HUES48 (cell line): ENCODE data around the gene GAS7.

Experiments used
- H3K27ac ChIP-seq: one replicate; pipeline ENCODE4 v1.7.0; 2013; ENCODE audit warnings: low read depth, low read length, inconsistent platforms
- H3K27me3 ChIP-seq: 2 replicates; pipeline ENCODE4 v1.6.1; 2013; ENCODE audit warnings: mild to moderate bottlenecking, low read length; ENCODE audit not compliant: control insufficient read depth, insufficient read depth
- H3K36me3 ChIP-seq: 2 replicates; pipeline ENCODE4 v1.6.1; 2013; ENCODE audit warnings: low read length; ENCODE audit not compliant: control insufficient read depth, insufficient read depth
- H3K4me1 ChIP-seq: 2 replicates; pipeline ENCODE4 v1.6.1; 2013; ENCODE audit warnings: mild to moderate bottlenecking, low read length; ENCODE audit not compliant: control insufficient read depth, insufficient read depth
- H3K4me3 ChIP-seq: 2 replicates; pipeline ENCODE4 v1.5.1; 2013; ENCODE audit warnings: mild to moderate bottlenecking, low read depth, low read length
- H3K9ac ChIP-seq: 2 replicates; pipeline ENCODE4 v1.6.1; 2013; ENCODE audit warnings: mild to moderate bottlenecking, low read depth, low read length, moderate library complexity
- H3K9me3 ChIP-seq: 2 replicates; pipeline ENCODE4 v1.6.1; 2013; ENCODE audit warnings: low read length; ENCODE audit not compliant: control insufficient read depth, insufficient read depth

GAS7 gene

DNA sequence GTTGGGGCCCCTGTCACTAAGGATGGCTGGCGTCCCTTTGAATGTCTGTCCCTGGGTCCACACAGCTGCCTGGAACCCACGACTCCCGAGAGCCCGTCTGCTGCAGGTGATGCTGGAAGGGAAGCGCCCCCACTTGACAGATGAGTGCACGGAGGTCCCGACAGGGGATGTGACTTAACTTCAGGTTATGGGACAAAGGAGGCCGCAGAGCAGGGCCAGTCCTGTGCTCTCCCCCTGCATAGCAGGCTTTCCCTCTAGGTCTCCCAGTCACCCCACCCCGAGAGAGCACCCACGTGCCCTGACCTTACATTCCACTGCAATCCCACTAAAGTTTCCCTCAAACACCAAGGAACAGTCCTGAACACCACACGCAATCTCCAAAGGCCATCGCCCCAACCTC lies 287.3 kb downstream of the GAS7 start:
- H3K27ac ChIP-seq: no peak overlapping the region
- no peaks in the 10 kb centered on the region for H3K9me3 ChIP-seq
- H3K9ac ChIP-seq: no peak overlapping the region
- H3K27me3 ChIP-seq: no peaks in the 10 kb centered on the region
- no peaks in the 10 kb centered on the region; the same call in 1 of the 2 replicates for H3K4me1 ChIP-seq
- H3K4me3 ChIP-seq: no peak overlapping the region
- H3K36me3 ChIP-seq: no peaks in the 10 kb centered on the region

DNA sequence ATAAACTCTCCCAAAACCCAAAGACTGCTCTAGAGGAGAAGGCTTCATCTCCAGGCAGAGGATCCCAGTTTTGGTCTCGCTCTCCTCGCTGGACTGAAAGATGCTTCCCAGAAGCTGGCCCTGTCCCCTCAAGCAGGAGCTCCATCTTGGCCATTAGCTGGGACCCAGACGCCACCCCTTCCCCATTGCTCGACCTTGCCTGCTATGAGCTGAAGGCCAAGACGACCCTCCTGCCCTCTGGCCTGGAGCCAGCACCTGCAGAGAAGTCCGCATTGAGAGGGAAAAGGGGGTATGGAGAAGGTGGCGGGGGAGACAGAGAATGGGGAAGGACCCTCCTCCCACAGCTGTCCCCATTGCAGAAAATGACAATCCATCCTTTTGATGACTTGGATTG lies 289.8 kb downstream of the GAS7 start:
- Histone ChIP-seq H3K4me3 (no peak overlapping the region), H3K9ac (no peak overlapping the region), H3K4me1 (no peaks in the 10 kb centered on the region; the same call in 1 of the 2 replicates), H3K27me3 (no peaks in the 10 kb centered on the region), H3K27ac (no peak overlapping the region), H3K36me3 (no peaks in the 10 kb centered on the region), H3K9me3 (no peaks in the 10 kb centered on the region)

DNA sequence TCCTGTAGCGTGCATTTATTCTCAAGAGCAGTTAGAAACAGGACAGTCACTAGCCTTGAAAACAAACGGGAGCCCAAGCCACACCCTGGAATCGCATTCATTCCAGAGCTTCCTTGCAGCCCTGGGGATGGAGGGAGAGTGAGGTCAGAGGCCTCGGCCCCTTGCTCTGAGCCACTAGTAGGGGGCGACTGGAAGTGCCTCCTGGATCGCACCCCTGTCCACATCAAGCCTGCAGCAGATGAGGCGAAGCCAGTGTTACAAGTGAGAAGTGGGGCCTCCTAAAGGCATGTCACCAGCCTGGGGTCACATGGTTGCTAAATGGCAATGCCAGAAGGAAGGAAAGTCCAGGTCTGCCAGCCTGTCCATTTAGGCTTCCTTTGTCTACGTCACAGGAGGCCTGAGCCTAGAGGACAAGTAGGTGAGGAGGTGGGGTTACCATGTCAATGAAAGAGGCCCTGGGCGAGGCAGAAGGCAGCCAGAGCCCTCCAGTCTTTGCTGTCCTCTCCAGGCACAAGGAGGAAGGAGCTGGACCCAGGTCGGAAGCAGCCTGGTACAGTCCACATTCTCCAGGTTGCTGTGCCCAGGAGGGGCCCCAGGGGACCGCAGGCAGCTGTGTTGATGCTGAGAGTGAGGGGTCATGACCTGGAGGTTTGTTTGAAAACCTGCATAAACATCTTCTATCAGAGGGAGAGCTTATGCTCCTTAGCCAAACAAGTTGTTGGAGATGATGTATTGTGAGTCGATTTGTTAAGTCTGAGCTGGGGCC lies 290.3 kb downstream of the GAS7 start:
- H3K9ac ChIP-seq: no peak overlapping the region
- no peak overlapping the region for H3K27ac ChIP-seq
- no peaks in the 10 kb centered on the region for H3K36me3 ChIP-seq
- H3K4me3 ChIP-seq: no peak overlapping the region
- no peaks in the 10 kb centered on the region; the same call in 1 of the 2 replicates for H3K4me1 ChIP-seq
- H3K27me3 ChIP-seq: no peaks in the 10 kb centered on the region
- H3K9me3 ChIP-seq: no peaks in the 10 kb centered on the region

DNA sequence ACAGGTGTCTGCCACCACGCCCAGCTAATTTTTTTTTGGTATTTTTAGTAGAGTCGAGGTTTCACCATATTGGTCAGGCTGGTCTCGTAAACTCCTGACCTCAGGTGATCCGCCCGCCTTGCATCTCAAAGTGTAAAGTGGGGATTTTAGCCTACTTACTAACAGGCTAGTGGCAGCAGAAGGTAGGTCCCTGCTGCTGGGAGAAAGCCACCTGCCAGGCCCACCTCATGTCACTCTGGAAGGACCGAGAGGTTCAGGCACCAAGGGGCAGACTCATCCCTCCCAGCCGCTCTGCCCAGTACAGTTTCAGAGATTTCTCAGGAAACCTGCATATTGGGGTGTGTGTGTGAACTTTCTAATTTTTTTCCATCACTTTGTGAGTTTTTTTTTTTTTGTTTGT lies 291.3 kb downstream of the GAS7 start:
- Histone ChIP-seq H3K9me3 (no peaks in the 10 kb centered on the region), H3K9ac (no peak overlapping the region), H3K27ac (no peak overlapping the region), H3K27me3 (no peaks in the 10 kb centered on the region), H3K4me1 (no peaks in the 10 kb centered on the region; the same call in 1 of the 2 replicates), H3K36me3 (no peaks in the 10 kb centered on the region), H3K4me3 (no peak overlapping the region)

DNA sequence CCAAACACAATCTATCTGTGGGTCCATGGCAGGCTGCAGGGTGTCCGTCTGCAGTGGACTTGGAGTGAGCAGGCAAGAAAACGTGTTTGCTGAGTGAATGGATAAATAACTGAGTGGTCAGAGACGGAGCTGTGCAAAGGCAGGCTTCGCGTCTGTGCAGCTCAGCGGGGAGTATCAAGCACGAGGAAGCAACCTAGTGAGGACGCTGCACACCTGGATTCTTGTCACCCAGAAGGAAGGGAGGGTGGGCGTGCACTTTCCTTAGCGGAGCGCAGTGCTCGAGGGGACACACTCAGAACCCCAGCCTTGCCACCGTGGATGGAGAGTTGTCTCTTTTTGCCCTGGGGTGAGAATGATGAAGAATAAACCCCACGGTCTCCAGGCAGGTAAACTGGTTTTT lies 291.8 kb downstream of the GAS7 start:
- Histone ChIP-seq H3K9ac (no peak overlapping the region), H3K36me3 (no peaks in the 10 kb centered on the region), H3K9me3 (no peaks in the 10 kb centered on the region), H3K27ac (no peak overlapping the region), H3K4me1 (no peaks in the 10 kb centered on the region; the same call in 1 of the 2 replicates), H3K4me3 (no peak overlapping the region), H3K27me3 (no peaks in the 10 kb centered on the region)

DNA sequence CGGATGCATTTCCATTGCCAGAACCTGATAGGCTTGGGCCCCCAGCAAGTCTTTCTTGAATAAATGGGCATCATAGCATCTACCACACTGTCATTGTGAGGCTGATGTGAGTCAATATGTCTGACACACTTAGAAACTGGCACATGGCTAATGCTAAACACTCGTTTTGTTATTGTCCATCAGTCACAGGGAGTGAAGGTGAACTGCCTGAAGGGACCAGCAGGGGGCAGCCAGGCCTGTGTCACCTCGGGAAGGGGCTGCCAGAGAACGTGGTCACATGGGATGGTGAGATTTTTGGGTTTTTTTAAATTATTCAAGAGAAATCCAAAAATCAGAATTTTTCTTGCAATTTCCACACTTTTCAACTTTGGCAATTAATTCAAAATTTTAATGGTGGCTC lies 292.5 kb downstream of the GAS7 start:
- Histone ChIP-seq H3K9me3 (no peaks in the 10 kb centered on the region), H3K36me3 (no peaks in the 10 kb centered on the region), H3K4me3 (no peak overlapping the region), H3K27me3 (no peaks in the 10 kb centered on the region), H3K27ac (no peak overlapping the region), H3K9ac (no peak overlapping the region), H3K4me1 (no peaks in the 10 kb centered on the region; the same call in 1 of the 2 replicates)

DNA sequence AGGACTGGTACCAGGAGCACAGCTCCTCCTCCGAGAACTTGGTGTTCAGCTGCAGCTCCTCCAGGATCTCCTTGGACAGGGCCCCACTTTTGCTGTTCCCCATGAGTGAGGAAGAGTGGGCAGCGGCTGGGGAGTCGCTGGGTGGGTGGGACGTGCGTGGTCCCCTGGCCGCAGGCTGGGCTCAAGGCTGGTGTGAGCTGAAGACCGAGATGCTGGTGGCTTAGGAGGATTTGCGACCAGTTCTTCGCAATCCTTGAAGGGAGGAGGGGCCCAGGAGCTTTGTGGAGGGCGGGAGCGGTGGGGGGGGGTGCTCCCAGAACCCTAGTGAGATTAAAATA lies 293.4 kb downstream of the GAS7 start, which contains the start of gene RCVRN:
Gene RCVRN (minus strand): TSS at position 194 of the 338 bp plus-strand sequence. CDS start 91 bp downstream, at position 103.
- Histone ChIP-seq H3K27me3 (no peaks in the 10 kb centered on the region), H3K27ac (no peak within 1 kb of the TSS), H3K4me1 (no peaks in the 10 kb centered on the region; the same call in 1 of the 2 replicates)

DNA sequence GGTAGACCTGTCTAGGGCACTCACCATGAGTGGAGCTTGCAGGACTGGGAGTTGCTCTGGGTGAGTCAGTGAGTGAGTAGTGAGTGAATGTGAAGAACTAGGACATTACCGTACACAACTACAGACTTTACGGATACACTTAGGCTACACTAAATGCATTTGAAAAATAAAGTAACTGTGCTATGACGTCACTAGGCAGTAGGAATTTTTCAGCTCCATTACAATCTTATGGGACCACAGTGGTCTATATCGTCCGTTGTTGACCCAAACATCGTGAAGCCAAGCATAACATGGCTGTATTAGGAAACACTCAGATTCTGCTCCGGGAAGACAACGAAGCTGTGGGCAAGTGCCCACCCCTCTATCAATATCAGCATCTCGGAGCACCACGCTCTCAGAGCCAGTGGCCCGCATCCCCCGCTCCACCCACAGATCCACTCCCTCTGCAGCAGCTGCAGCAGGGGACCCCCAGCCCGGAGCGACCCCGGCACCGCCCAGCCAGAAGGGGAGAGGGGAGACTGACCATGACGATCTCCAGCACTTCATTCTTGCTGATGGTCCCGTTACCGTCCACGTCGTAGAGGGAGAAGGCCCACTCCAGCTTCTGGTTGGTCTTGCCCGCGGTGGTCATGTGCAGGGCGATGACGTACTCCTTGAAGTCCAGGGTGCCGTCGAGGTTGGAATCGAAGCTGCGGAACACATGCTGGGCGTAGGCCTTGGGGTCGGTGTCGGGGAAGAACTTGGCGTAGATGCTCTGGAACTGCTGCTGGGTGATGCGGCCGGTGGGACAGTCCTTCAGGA lies 293.9 kb downstream of the GAS7 start:
- Histone ChIP-seq H3K4me1 (no peaks in the 10 kb centered on the region; the same call in 1 of the 2 replicates), H3K27ac (no peak overlapping the region), H3K9me3 (no peaks in the 10 kb centered on the region), H3K9ac (no peak overlapping the region), H3K4me3 (no peak overlapping the region), H3K36me3 (no peaks in the 10 kb centered on the region), H3K27me3 (no peaks in the 10 kb centered on the region)

More for the DNA sequence above, 293.4 kb downstream of the GAS7 start, which contains the start of gene RCVRN:
- no peaks in the 10 kb centered on the region for H3K9me3 ChIP-seq
- no peaks in the 10 kb centered on the region for H3K36me3 ChIP-seq
- H3K9ac ChIP-seq: no peak within 1 kb of the TSS
- H3K4me3 ChIP-seq: no peak within 1 kb of the TSS

DNA sequence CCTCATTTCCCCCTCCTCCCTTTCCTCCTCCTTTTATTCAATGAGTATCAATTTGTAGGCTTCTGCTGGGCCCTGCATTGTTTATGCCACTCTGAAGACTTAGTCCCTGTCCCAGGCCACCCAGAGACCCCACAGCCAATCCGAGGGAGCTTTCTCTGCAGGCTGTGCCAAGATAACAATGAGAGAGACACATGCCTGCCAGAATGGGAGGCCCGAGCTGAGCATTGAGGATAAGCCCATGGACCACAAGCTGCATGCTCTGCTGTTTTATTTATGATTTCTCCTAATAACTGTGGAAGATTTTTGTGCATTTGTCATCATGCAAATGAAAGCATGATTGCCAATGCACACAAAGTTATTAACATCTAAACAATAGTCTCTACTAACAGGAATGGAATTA lies 296.3 kb downstream of the GAS7 start:
- no peak overlapping the region for H3K4me3 ChIP-seq

DNA sequence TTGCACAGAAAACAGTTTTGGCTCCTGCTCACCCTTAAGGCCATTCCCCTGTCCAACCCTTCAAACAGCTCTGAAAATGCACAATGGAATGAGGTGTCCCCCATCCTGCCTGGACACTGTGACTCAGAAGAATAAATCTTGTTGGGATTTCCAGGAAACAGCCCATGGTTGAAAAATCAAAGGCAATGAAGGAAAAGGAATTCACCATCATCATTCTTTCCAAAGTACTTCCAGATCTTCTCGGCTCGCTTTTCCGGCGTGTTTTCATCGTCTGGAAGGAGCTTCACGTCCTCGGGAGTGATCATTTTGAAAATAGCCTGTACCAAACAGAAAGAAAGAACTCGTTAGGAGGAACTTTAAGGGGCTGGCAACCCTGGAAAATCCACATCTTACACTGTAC lies 297.6 kb downstream of the GAS7 start:
- Histone ChIP-seq H3K27ac (no peak overlapping the region), H3K4me1 (no peaks in the 10 kb centered on the region), H3K9me3 (no peaks in the 10 kb centered on the region), H3K36me3 (no peaks in the 10 kb centered on the region), H3K27me3 (no peaks in the 10 kb centered on the region), H3K4me3 (no peak overlapping the region), H3K9ac (no peak overlapping the region)

More for the DNA sequence above, 296.3 kb downstream of the GAS7 start:
- no peaks in the 10 kb centered on the region for H3K36me3 ChIP-seq
- H3K9me3 ChIP-seq: no peaks in the 10 kb centered on the region
- no peak overlapping the region for H3K9ac ChIP-seq
- no peak overlapping the region for H3K27ac ChIP-seq
- no peaks in the 10 kb centered on the region for H3K4me1 ChIP-seq
- no peaks in the 10 kb centered on the region for H3K27me3 ChIP-seq

DNA sequence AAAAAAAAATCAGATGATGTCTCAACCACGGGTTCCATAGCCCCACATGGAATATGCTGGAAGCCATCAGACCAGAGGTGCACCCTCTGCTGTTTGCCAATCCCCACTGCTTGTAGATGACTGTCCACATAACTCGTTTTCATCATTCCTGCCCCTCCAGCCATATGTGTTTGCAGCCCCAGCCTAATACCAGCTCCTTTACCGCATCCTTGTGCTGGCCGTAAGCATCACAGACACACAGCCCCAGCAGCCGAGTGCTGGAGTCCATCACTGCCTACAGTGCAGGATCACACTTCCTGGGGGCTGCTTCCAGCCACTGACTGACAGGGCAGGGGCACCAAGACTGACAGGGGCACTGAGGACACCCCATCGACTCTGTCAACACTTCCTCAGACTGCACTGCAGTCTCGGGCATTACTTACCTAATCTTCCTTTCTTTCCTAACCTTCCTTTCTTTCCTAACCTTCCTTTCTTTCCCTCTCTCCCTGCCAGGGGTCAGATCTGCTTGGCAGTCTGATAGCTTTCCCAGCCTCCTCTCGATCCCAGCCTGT lies 298.3 kb downstream of the GAS7 start:
- H3K27ac ChIP-seq: no peak overlapping the region
- no peak overlapping the region for H3K4me3 ChIP-seq
- H3K4me1 ChIP-seq: no peaks in the 10 kb centered on the region
- no peaks in the 10 kb centered on the region for H3K36me3 ChIP-seq
- H3K9me3 ChIP-seq: no peaks in the 10 kb centered on the region
- no peak overlapping the region for H3K9ac ChIP-seq
- H3K27me3 ChIP-seq: no peaks in the 10 kb centered on the region
